ENCODE results near the gene MYO9A. TPM values are rescaled to one million over a fixed set of nuclear protein-coding genes. Genes with fewer than 3 reads are reported as not detected.

Gene MYO9A
- total RNA-seq, 4 donors from 2014 or later, result 71.1 to 96.8 (median 80.8) TPM

- intact Hi-C loops (cut with DNase I), result no loop called here
- DNase-seq (ENCODE audit: extremely low spot score), result no peak
- no peak overlapping the region for H3K27ac ChIP-seq (replicated peaks in 1 of 4)
- TF ChIP-seq POLR2AphosphoS5 (IDR thresholded peaks at IDR 0.05) (no peak), EP300 (IDR thresholded peaks at IDR 0.05) (no peak), POLR2A (IDR thresholded peaks at IDR 0.05; ENCODE audit: low read depth) (no peak), CTCF (IDR thresholded peaks at IDR 0.05) (no peak)
- H3K36me3 ChIP-seq, result peaks cover 0 to 7% (median 1%) of the 10 kb centered on the region in 4 donors
- 91% methylated on average over 5 of the region's 5 CpGs for WGBS
- H3K27me3 ChIP-seq, result no peaks in the 10 kb centered on the region
- no peak overlapping the region for H3K4me3 ChIP-seq
- no peaks in the 10 kb centered on the region for H3K9me3 ChIP-seq
- H3K4me1 ChIP-seq, result no peaks in the 10 kb centered on the region
Observed at GRCh38 chr15:71943806-71944205, 174.1 kb downstream of the MYO9A start.

- Histone ChIP-seq H3K27me3 (no peaks in the 10 kb centered on the region), H3K27ac (replicated peaks in 1 of 4) (no peak overlapping the region), H3K4me1 (no peaks in the 10 kb centered on the region), H3K4me3 (no peak overlapping the region), H3K36me3 (peaks cover 0 to 35% (median 9%) of the 10 kb centered on the region in 4 donors), H3K9me3 (no peaks in the 10 kb centered on the region)
- 95% methylated on average over 6 of the region's 6 CpGs for WGBS
- DNase-seq (ENCODE audit: extremely low spot score), result no peak
- intact Hi-C loops (cut with DNase I), result no loop called here
- TF ChIP-seq POLR2AphosphoS5 (IDR thresholded peaks at IDR 0.05) (no peak), CTCF (IDR thresholded peaks at IDR 0.05) (no peak), EP300 (IDR thresholded peaks at IDR 0.05) (no peak), POLR2A (IDR thresholded peaks at IDR 0.05; ENCODE audit: low read depth) (no peak)
Observed at GRCh38 chr15:71939981-71940588, 177.9 kb downstream of the MYO9A start.

- WGBS, result 96% methylated on average over 3 of the region's 3 CpGs
- intact Hi-C loops (cut with DNase I), result no loop called here
- H3K27ac ChIP-seq (replicated peaks in 1 of 4), result no peak overlapping the region
- H3K27me3 ChIP-seq, result no peaks in the 10 kb centered on the region
- DNase-seq (ENCODE audit: extremely low spot score), result no peak
- no peaks in the 10 kb centered on the region for H3K4me1 ChIP-seq
- TF ChIP-seq CTCF (IDR thresholded peaks at IDR 0.05) (no peak), POLR2A (IDR thresholded peaks at IDR 0.05; ENCODE audit: low read depth) (no peak), EP300 (IDR thresholded peaks at IDR 0.05) (no peak), POLR2AphosphoS5 (IDR thresholded peaks at IDR 0.05) (no peak)
- H3K4me3 ChIP-seq, result no peak overlapping the region
- peaks cover 8 to 58% (median 31%) of the 10 kb centered on the region in 4 donors for H3K36me3 ChIP-seq
- no peaks in the 10 kb centered on the region for H3K9me3 ChIP-seq
Observed at GRCh38 chr15:71937650-71938311, 180.2 kb downstream of the MYO9A start.

GRCh38 chr15:71934446-71934845, 183.5 kb downstream of the MYO9A start:
- no peak overlapping the region for H3K27ac ChIP-seq (replicated peaks in 1 of 4)
- intact Hi-C loops (cut with DNase I), result no loop called here
- no peak overlapping the region for H3K4me3 ChIP-seq
- DNase-seq (ENCODE audit: extremely low spot score), result no peak
- H3K36me3 ChIP-seq, result peaks cover 29 to 84% (median 51%) of the 10 kb centered on the region in 4 donors
- H3K9me3 ChIP-seq, result peaks cover 0 to 17% (median 8%) of the 10 kb centered on the region in 4 donors
- WGBS, result 92% methylated on average over 3 of the region's 3 CpGs
- no peaks in the 10 kb centered on the region for H3K27me3 ChIP-seq
- TF ChIP-seq CTCF (IDR thresholded peaks at IDR 0.05) (no peak), POLR2AphosphoS5 (IDR thresholded peaks at IDR 0.05) (no peak), EP300 (IDR thresholded peaks at IDR 0.05) (no peak), POLR2A (IDR thresholded peaks at IDR 0.05; ENCODE audit: low read depth) (no peak)
- H3K4me1 ChIP-seq, result no peaks in the 10 kb centered on the region
